ENCODE results near the gene LYPD8. TPM values are rescaled to one million over a fixed set of nuclear protein-coding genes. Genes with fewer than 3 reads are reported as not detected.

Gene LYPD8, protein sequence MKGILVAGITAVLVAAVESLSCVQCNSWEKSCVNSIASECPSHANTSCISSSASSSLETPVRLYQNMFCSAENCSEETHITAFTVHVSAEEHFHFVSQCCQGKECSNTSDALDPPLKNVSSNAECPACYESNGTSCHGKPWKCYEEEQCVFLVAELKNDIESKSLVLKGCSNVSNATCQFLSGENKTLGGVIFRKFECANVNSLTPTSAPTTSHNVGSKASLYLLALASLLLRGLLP
- not detected in 2 replicates for total RNA-seq

GRCh38 chr1:248755517-248755916 lies at the start of gene LYPD8:
LYPD8 (minus strand) TSS chr1:248755759; CDS start chr1:248751081, 4,678 bp downstream.

GRCh38 chr1:248702714-248703113 lies 52.8 kb downstream of the LYPD8 start, which contains the start of gene OR14I1:
OR14I1 (minus strand) TSS chr1:248702766.

Other genes starting within 250 kb of the LYPD8 start
- gene OR2G6, start 247.7 kb downstream of the LYPD8 start, total RNA-seq = not detected in 2 replicates
- gene OR2T29, start 193.0 kb downstream of the LYPD8 start, total RNA-seq = not detected in 2 replicates
- gene OR2T34, start 181.0 kb downstream of the LYPD8 start, total RNA-seq = not detected in 2 replicates
- not detected in 2 replicates for gene OR2T10, start 158.1 kb downstream of the LYPD8 start, total RNA-seq
- not detected in 2 replicates for gene OR2T11, start 120.7 kb downstream of the LYPD8 start, total RNA-seq
- gene OR2T35, start 110.5 kb downstream of the LYPD8 start, total RNA-seq = not detected in 2 replicates
- not detected in 2 replicates for gene OR2T27, start 100.2 kb downstream of the LYPD8 start, total RNA-seq
- not detected in 2 replicates for gene OR14I1, start 53.0 kb downstream of the LYPD8 start, total RNA-seq
- 21.5 and 26.3 TPM in 2 replicates for gene SH3BP5L, start 70.2 kb upstream of the LYPD8 start, total RNA-seq
- gene ZNF672, start 82.5 kb upstream of the LYPD8 start, total RNA-seq = 13.8 and 18.9 TPM in 2 replicates
- gene ZNF692, start 103.3 kb upstream of the LYPD8 start, total RNA-seq = 4.9 and 16.6 TPM in 2 replicates
- 4.4 and 13.7 TPM in 2 replicates for gene PGBD2, start 150.5 kb upstream of the LYPD8 start, total RNA-seq

Measured in bladder microvascular endothelial cell (primary cell).